ENCODE results near the gene C16orf86. TPM values are rescaled to one million over a fixed set of nuclear protein-coding genes. Genes with fewer than 3 reads are reported as not detected.

C16orf86 gene
- total and polyA plus RNA-seq, 2 of the 8 experiments (the other 6 are each of a cell fraction or from before 2014, with no cell fraction given): 1.4 to 2.3 TPM

- H3K79me1 ChIP-seq (ENCODE audit: low read depth, low read length): no peaks in the 10 kb centered on the region; the same call in 1 of the 2 replicates
- no peak overlapping the region for H2AFZ ChIP-seq (ENCODE audit: low read length)
- H4K5ac ChIP-seq (ENCODE audit: insufficient read length, low read depth, low read length): no peak overlapping the region
- H2BK20ac ChIP-seq (ENCODE audit: low read length): no peak overlapping the region
- ChIA-PET CTCF (ENCODE audit: partially characterized antibody) (interaction anchor here (1.0 to 18.0 kb wide), 5 partner anchors 9 to 140 kb away, joined by 3 to 202 read pairs (median 4); partner anchors contain the start of genes ACD, C16orf86, ENKD1 and PARD6A), POLR2A (ENCODE audit: partially characterized antibody) (interaction anchor here (1.7 kb wide), 1 partner anchor 116 kb away, joined by 4 read pairs; no protein-coding TSS in a partner anchor)
- H3K36me3 ChIP-seq (ENCODE audit: control insufficient read depth in 2 of 4, insufficient read depth in 4 of 4, low read length in 3 of 4): peaks cover 0 to 4% (median 2%) of the 10 kb centered on the region in 4 experiments; a peak in 1 of 8 replicates
- no peak overlapping the region for H2BK15ac ChIP-seq (ENCODE audit: low read length)
- no peak overlapping the region for H2BK120ac ChIP-seq (replicated peaks; ENCODE audit: low read depth, low read length)
- H3K18ac ChIP-seq (ENCODE audit: extremely low read depth, low read length): no peak overlapping the region
- no peak for FAIRE-seq
- no peak overlapping the region for H4K91ac ChIP-seq (replicated peaks; ENCODE audit: insufficient read length, low read length)
- H3K9ac ChIP-seq (replicated peaks in 1 of 4; ENCODE audit: extremely low read depth in 1 of 4, low read depth in 3 of 4, low read length in 3 of 4): no peak overlapping the region
- no peak overlapping the region for H2BK5ac ChIP-seq (ENCODE audit: low read depth, low read length)
- H3K9me3 ChIP-seq (ENCODE audit: insufficient read depth in 2 of 2, low read depth in 1 of 2, low read length in 1 of 2): no peaks in the 10 kb centered on the region
- H3K4ac ChIP-seq (replicated peaks; ENCODE audit: insufficient read length, low read depth, low read length): no peak overlapping the region
- H3K27ac ChIP-seq (ENCODE audit: low read depth, low read length): no peak overlapping the region
- no peak overlapping the region for H3K56ac ChIP-seq (replicated peaks; ENCODE audit: insufficient read length, low read depth, low read length)
- peak overlapping the region; percentile 14; the same call in 1 of the 2 replicates for H4K8ac ChIP-seq (ENCODE audit: extremely low read depth, insufficient read depth, low read length)
- H4K20me1 ChIP-seq (replicated peaks in 1 of 2; ENCODE audit: control insufficient read depth in 1 of 2, insufficient read depth in 2 of 2, low read length in 2 of 2): peaks cover 5 to 17% of the 10 kb centered on the region in 2 experiments
- H3K4me2 ChIP-seq (ENCODE audit: insufficient read depth in 1 of 2, low read depth in 2 of 2, low read length in 2 of 2): peak overlapping the region; percentile 64 to 96
- H3K14ac ChIP-seq (ENCODE audit: insufficient read length): no peak overlapping the region
- no peak overlapping the region for H2AK5ac ChIP-seq (ENCODE audit: low read depth, low read length)
- H3K4me3 ChIP-seq (ENCODE audit: extremely low read depth in 1 of 4, insufficient read depth in 2 of 4, low read depth in 3 of 4, low read length in 4 of 4): peak overlapping the region; percentile 47 to 76 (median 58); a peak in 6 of 8 replicates
- DNase-seq (ENCODE audit: low read depth in 1 of 2, low spot score in 2 of 2): no peak
- H3K4me1 ChIP-seq (replicated peaks in 1 of 4; ENCODE audit: control insufficient read depth in 3 of 4, insufficient read depth in 4 of 4, low read length in 3 of 4): peaks cover 0 to 18% (median 5%) of the 10 kb centered on the region in 4 experiments; a peak in 5 of 7 replicates
- H2BK12ac ChIP-seq (ENCODE audit: low read depth, low read length): no peak overlapping the region
- peaks cover 0 to 17% (median 11%) of the 10 kb centered on the region in 4 experiments; a peak in 4 of 7 replicates for H3K27me3 ChIP-seq (replicated peaks in 1 of 4; ENCODE audit: control insufficient read depth in 3 of 4, extremely low read depth in 1 of 4, insufficient read depth in 3 of 4, low read length in 3 of 4)
- H3K23me2 ChIP-seq (ENCODE audit: low read depth, low read length): peaks cover 5% of the 10 kb centered on the region; the same call in 1 of the 2 replicates
- H3K23ac ChIP-seq (ENCODE audit: insufficient read length): no peak overlapping the region
- H3K79me2 ChIP-seq (ENCODE audit: control insufficient read depth in 1 of 2, insufficient read depth in 2 of 2, low read length in 2 of 2): no peaks in the 10 kb centered on the region
- WGBS, 2 experiments (ENCODE audit: extremely low coverage in 1 of 2, insufficient coverage in 1 of 2, insufficient read length in 1 of 2, insufficient replicate concordance in 2 of 2, low coverage in 1 of 2, low lambda C conversion rate in 2 of 2, missing lambda C conversion rate in 1 of 2): 66% methylated on average over 17 of the region's 25 CpGs; no CpG with 5 or more reads in 1 of the 2 experiments
- TF ChIP-seq SP4 (IDR thresholded peaks at IDR 0.05; ENCODE audit: low read length) (no peak), ZNF274 (IDR thresholded peaks at IDR 0.05; ENCODE audit: borderline replicate concordance, extremely low read depth, low read length) (no peak), CHD1 (IDR thresholded peaks at IDR 0.05; ENCODE audit: low read depth, low read length) (no peak), KDM4A (IDR thresholded peaks at IDR 0.05; ENCODE audit: low read depth, low read length, severe bottlenecking) (no peak), ASH2L (IDR thresholded peaks at IDR 0.05; ENCODE audit: low read length) (no peak), POLR2A (IDR thresholded peaks at IDR 0.05; ENCODE audit: control extremely low read depth in 1 of 2, low read depth in 2 of 2, low read length in 2 of 2) (no peak), EZH2 (IDR thresholded peaks at IDR 0.05; ENCODE audit: low read depth, low read length, severe bottlenecking) (no peak), RXRA (IDR thresholded peaks at IDR 0.05; ENCODE audit: insufficient read depth, low read depth, low read length) (no peak), GTF2F1 (IDR thresholded peaks at IDR 0.05; ENCODE audit: borderline replicate concordance, low read depth, low read length) (no peak), POU5F1 (IDR thresholded peaks at IDR 0.05; ENCODE audit: low read depth, low read length) (no peak), HDAC2 (IDR thresholded peaks at IDR 0.05; ENCODE audit: borderline replicate concordance in 1 of 2, low read depth in 2 of 2, low read length in 2 of 2) (no peak)
Observed at GRCh38 chr16:67653789-67654402, 12.7 kb upstream of the C16orf86 start.

Data from H1 (cell line).